HG02759 (cell line): ENCODE measurements around the gene UVRAG.
"Not testable (repeated sequence)": the region's sequence is repeated elsewhere in the genome, so short reads cannot be mapped to it uniquely, and the experiment has no call there.

Experiments
- ATAC-seq: cut with Tn5 transposase; IDR thresholded peaks from one replicate; pipeline ENCODE4 v1.9.1; 2021; ENCODE audit warnings: mild to moderate bottlenecking, moderate library complexity; ENCODE audit not compliant: unreplicated experiment

Gene UVRAG

DNA sequence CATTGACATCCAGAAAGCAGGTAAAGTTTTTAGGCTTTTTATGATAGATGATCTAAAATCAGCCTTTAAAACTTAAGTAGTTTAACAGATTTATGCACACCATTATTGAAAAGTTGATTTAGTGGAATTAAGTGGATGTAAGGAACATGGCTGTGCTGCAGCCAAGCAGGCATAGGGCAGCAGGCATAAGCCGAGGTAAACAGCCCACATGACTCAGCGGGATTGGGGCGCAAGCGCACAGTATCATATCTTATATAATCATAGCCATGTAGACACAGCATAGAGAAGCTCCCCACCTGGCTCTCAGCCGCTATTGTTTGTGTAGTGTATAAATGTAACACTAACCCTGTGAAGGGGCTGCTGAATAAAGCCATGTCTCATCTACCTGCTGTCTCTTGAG, 233.8 kb downstream of the UVRAG start:
- no peak for ATAC-seq

DNA sequence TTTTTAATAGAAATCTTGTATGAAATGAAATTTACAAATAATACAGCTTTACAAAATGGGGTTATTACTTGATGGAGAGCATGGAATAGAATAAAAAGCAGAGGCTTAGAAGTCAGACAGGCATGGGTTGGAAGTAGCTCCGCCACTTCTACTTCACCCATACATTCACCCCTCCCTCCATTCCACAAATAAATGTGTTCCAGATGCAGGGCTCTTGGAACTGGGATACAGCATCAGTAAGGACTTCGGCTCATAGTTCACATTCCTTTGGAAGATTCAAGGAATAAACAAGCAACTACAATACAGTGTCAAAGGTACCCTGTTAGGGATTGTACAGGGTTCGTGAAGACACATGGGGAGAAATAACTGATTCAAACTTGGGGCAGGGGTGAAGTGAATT, 234.5 kb downstream of the UVRAG start:
- no peak for ATAC-seq

DNA sequence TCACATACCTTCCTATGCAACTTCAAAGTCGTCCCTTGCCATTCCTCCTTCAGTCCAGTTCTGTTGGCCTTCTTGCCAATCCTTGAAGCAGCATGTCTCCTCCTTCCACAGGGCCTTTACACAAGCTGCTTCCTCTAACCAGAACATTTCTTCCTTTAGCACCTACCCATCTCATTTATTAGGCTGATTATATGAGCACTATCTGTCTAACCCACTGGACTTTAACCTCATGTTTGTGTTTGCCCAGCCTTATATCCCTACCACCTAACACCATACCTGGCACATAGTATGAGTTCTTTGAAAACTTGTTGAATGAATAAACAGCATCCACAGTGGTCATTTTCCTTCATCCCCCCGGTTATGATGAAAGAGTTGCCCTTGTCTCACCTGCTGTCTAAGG, 236.9 kb downstream of the UVRAG start:
- ATAC-seq = no peak

DNA sequence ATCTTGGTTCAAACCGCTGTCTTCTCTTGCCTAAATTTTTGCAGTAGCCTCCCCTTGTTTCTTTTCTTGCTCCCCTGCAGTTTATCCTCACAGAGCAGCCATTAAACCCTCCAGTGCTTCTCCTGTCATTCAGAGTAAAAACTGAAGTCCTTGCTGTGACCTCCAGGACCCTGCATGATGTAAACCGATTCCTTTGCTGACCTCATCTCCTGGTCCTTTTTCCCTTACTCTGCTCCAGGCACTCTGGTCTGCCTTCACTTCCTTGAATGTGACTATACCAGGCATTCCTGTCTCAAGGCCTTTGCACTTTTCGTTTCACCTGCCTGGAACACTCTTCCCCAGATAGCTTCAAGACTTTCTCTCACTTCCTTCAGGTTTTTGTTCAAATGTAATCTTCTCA, 239.3 kb downstream of the UVRAG start:
- no peak for ATAC-seq

DNA sequence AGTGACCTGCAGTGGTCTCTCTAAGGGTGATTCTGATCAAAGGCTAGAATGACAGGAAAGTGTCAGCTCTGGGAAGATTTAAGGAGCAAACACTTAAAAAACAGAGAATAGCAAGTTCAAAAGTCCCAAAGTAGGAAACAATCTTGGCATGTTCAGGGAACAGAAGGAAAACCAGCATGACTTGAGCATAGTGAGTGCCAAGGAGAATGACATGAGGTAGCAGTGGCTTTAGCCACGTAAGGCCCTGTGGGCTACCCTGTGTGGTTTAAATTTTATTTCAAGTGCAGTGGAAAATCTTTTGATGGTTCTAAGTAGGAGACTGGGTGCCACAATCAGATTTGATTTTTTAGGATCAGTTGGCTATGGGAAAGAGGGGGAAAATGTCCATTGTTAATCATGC, 241.9 kb downstream of the UVRAG start:
- no peak for ATAC-seq

DNA sequence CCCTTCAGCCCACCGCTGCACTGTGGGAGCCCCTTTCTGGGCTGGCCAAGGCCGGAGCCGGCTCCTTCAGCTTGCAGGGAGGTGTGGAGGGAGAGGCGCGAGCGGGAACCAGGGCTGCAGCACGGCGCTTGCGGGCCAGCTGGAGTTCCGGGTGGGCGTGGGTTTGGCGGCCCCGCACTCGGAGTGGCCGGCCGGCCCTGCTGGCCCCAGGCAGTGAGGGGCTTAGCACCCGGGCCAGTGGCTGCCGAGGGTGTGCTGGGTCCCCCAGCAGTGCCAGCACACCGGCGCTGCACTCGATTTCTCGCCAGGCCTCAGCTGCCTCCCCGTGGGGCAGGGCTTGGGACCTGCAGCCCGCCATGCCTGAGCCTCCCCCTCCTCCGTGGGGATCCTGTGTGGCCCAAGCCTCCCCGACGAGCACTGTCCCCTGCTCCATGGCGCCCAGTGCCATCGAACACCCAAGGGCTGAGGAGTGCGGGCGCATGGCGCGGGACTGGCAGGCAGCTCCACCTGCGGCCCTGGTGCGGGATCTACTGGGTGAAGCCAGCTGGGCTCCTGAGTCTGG, 245.5 kb downstream of the UVRAG start:
- not testable (repeated sequence) for ATAC-seq

DNA sequence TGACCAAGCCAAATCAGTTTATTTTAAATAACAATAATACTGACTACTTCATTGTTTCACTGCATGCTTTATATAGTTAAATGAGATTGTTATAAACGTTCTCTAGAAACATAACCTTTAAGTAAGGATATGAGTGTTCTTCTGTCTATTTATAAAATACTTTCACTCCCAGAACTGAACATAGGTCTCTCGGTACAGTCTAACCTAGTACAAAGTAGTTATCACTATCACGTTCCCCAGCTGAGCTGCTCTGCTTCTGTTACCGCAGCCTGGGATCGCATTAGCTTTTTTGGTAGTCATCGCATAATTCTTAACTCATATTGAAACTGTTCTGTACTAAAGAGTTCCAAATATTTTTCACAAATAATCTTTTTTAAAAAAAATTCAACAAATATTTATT, 247.7 kb downstream of the UVRAG start:
- ATAC-seq = peak; percentile 93

DNA sequence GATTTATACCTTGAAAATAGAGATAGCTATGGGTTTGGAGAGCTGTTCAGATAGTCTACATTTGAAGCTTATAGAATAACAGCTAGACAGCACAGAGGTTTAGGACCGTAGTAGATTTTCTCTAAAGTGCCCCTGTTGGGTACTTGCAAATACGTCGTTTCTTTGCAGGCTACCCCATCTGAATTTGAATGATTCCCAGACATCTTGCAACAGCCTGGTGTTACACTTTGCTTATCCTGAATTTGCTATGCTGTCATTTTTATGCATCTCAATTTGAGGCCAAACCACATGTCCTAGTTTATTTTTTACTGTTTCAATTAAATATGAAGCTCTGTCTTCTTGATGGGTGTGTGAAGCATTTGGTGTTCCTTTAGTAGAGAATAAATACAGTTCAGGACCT, 249.2 kb downstream of the UVRAG start:
- no peak for ATAC-seq

DNA sequence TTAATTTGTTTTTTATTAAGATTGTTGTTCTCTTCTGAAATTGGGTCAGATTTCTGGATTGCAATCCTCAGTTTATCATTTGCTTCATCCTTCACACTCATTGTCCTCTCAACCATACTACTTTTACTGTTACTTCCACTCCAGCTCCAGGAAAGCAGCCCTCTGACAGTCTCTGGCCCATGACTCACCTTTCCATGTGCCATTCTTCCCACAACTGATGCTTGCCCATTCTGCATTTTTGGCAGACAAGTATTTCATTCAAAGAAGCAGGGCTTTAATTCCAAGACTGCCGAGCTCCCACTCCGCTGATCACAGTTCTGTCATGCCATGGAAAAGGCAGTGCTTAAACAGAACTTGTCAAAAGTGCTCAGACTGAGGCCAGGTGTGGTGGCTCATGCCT, 252.1 kb downstream of the UVRAG start:
- no peak for ATAC-seq

DNA sequence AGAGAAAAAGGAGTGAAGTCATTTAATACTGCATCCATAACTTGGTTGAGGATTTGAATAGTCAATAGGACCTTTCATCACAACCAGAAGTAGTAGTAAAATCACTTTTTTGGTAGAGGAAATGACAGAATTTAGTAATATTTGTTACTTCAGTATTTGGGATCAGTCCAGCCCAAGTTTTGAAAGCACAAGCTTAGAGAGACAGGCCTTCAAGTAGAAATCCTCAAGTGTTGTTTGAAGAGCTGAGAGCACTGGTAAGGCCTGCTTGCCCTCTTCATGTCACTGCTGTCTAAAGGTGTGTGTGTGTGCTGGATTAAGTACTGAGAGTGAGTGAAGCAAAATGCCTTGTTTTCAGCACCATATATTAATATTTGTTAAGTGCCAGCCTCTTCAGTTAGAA, 254.0 kb downstream of the UVRAG start:
- ATAC-seq = no peak

DNA sequence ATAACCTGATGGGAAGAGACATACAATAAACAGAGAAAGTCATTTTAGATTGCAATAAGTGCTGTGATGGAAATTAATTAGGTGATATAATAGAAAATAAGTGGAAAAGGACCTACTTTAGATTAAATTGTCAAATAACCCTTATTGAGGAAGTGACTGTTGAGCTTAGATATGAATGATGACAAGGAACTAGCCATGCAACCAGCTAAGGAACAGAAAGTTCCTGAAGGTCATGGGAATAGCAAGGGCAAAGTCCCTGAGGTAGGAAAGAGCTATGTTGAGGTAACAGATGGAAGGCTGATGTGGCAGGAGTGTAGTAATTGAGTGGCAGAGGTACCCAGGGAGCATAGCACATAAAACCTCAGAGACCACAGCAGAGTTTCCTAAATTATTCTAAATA, 256.1 kb downstream of the UVRAG start:
- ATAC-seq = no peak

DNA sequence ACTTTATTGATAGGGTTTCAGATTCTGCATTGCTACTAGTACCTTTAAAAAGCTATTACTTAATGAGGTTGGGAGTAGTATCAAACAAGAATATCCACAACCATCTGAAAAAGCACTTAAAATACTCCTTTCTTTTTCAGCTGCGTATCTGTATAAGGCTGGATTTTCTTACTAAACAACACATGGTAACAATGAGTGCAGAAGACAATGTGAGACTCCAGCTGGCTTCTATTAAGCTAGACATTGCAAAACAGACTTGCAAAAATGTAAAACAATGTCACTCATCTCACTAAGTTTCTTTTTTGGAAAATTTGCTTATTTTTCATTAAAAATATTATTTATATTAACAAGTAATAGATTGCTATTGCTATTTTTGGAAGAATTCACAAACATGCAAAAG, 258.7 kb downstream of the UVRAG start:
- no peak for ATAC-seq

DNA sequence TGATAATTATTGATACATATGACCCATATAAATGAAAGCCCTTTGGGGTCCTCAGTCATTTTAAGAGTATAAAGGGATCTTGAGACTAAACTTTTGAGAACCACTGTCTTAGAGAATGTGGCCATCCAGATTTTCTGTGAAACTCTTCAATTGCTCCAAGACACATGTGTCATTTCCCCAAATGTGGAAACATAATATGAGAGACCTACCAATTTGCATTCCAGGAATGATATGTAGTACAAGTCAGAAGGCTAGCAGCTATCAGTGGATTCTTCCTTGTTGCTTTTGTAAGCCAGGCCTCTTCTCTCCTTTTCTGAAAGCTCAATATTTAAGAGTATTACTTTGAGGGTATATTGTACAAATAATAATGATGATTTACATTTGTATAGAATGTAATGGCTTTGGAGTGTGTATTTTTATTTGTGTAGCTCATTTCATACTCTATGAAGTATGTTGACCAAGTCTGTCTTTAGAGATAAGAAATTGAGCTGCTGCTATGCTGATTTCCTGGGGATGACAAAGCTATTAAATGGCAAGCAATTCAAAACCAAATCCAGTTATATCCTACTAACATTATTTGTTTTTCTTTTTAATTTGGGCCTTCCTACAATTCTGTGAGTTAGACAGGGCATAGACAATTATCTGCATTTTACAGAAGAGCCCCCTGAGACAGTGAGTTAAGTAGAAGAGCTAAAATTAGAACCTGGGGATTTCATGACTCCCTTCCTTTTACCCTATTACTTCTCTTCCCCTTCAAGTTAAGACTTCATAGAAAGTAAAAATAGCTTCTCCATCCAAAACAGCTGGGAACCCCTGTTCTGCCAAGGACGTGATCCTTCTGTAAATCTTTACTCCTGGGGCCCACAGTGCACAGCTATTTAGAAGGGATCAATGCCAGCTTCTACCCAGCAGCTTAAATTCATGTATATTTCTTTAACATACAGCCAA, 259.4 kb downstream of the UVRAG start:
- ATAC-seq = no peak

DNA sequence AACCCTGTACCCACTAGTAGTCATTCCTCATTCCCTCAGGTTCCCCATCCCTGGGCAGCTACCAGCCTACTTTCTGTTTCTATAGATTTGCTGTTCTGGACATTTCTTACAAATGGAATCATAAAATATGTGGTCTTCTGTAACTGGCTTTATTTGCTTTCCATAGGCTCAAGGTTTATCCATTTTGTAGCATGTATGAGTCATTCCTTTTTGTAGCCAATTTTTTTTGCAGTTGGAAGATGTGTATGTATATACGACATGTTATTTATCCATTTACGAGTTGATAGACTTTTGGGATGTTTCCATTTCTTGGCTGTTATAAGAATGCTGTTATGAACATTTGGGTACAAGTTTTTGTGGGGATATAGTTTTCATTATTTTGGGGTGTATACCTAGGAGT, 260.7 kb downstream of the UVRAG start:
- no peak for ATAC-seq

DNA sequence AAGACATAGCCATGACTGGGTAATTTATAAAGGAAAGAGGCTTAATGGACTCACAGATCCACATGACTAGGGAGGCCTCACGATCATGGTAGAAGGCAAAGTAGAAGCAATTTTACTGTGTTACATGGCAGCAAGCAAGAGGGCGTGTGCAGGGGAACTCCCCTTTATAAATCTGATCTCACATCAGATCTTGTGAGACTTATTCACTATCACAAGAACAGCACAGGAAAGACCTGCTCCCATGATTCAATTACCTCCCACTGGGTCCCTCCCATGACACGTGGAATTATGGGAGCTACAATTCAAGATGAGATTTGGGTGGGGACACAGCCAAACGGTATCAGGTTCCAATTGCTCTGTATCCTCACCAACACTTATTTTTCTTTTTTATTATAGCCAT, 261.2 kb downstream of the UVRAG start:
- not testable (repeated sequence) for ATAC-seq

DNA sequence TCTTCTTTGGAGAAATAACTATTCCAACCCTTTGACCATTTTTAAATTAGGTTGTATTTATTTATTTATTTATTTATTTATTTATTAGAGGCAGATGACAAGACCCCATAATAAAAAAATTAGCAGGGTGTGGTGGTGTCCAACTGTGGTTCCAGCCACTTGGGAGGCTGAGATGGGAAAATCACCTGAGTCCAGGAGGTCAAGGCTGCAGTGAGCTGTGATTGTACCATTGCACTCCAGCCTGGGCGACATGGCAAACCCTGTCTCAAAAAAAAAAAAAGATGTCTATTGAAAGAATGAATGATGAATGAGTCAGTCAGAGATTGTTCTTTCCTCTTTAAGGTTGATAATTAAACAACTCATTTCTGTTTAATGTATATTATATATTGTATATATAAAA, 261.7 kb downstream of the UVRAG start:
- ATAC-seq = no peak

DNA sequence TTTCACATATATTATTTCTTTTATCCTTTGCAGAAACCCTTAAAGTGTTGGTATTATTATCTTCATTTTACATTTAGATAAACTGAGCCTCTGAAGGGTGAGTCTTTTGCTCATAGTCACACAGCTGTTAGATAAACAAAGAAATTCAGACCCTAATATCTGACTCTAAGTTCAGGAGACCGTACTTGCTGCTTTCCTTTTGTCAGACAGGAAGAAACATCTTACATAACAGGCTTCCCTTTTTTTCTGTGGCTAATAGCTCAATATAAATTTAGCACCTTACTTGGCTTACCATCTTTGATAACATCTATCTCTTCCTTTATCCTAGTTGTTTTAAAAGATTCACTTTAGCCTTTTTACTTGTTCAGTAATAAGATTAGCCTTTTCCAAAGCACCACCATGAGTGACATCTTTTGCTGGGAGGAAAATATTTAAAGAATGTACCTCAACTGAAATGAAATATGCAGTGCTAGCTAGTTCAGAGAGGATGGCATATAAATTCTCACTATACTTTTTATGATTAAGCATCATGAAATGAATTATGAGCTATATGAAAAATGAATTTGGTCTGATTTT, 262.7 kb downstream of the UVRAG start:
- no peak for ATAC-seq

DNA sequence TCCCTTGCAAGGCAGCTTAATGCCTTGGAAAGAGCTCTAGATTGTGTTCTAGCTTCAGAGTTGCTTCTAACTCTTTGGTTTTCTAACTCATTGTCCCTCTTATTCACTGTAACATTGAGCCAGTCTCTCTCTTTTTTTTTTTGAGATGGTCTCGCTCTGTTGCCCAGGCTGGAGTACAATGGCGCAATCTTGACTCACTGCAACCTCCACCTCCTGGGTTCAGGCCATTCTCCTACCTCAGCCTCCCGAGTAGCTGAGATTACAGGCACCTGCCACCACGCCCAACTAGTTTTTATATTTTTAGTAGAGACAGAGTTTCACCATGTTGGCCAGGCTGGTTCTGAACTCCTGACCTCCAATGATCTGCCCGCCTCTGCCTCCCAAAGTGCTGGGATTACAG, 266.1 kb downstream of the UVRAG start:
- not testable (repeated sequence) for ATAC-seq

DNA sequence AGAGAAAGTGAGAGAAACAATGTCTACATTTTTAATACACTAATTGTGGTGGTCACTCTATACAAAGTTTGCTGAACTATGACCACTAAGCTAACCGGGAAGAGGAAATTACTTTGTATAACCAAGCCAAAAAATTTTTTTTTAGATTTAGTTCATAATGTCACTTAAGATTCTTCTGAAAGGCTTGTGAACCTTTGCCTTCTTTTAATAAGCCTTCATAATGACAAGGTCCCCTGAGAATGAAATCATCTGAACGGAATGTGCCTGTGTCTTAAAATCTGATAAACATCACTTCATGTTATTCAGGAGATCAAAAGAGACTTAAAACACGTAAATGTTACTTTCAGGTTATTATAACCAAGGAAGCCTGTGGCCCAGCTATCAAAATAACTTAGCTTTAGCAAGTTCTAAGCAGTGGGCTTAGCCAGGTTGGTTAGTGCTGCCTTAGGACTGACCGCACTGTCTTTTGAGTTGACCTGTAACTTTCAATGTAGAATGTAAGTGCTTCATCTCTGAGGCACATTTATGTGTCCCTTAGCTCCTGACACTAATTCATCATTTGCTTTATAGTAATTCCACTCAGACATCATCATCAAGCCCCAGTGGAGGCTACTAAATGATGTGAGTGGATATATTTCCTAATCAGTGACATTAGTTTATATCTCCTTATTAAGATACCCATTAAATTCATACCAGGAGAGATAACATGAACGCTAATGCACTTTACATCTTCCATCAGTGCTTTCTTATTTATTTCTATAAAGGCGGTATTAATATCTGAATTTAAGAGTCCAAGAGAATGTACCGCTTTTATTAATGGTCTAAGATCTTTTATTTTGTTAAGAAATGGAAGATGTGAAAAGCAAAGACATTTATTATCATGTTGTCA, 268.8 kb downstream of the UVRAG start:
- no peak for ATAC-seq

DNA sequence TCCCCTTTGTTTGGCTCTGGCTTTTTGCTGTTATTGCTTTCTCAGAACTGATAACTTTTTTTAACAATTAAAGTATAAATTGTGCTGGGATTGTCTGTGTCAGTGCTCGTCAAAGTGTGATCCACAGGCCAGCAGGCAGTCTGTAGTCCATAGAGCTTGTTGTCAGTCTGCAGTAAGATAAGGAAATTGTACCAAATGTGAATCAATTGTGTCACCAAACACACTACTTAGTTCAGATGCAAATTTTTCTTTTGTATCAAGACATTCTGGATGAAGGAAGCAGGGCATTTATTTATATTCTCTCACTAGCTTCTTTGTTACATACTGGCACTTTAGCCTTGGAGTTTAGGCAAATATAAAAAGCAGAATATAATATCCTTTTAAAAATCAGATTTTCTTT, 270.3 kb downstream of the UVRAG start:
- ATAC-seq = no peak
